GM18858 (cell line): ENCODE data around the gene ARTN.

ENCODE experiments used
- ATAC-seq: cut with Tn5 transposase; IDR thresholded peaks from one replicate; pipeline ENCODE4 v1.9.1; 2021; ENCODE audit not compliant: unreplicated experiment

Gene ARTN

DNA sequence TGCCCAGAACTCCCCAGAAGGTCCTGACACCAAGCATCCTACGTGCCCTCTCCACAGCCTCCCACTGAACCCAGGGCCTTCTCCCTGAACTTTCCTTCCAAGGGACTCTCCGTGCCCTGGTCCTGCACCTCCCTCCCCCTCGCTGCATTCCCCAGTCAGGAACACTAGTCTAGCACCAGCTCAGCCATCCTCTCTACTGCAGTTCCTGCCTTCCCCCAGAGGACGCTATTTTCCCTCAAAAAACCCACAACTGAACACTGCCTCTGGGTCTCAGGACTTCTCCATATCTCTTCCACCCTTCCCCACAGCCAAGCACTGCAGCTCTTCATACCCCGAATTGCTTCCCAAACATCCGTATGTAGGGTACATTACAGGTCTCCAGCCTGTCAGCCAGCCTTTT, 12.6 kb upstream of the ARTN start:
- ATAC-seq = no peak

DNA sequence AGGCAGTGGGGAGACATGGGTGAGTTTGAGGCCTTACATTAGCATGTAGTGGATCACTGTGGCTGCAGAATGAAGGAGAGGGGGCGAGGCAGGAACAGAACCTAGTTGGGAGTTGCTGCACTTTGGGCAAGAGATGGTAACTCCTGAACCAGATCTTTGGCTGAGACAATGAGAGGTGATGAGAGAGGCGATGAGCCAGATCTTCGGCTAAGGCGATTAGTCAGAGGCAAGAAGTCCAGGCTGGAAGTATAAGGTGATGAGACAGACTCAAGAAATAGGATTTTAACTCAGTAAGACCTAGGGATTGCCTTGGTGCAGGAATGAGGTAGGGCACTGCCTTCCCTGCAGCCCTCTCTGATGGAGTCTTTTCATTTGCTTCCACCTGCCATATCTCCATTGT, 9.1 kb upstream of the ARTN start:
- no peak for ATAC-seq

DNA sequence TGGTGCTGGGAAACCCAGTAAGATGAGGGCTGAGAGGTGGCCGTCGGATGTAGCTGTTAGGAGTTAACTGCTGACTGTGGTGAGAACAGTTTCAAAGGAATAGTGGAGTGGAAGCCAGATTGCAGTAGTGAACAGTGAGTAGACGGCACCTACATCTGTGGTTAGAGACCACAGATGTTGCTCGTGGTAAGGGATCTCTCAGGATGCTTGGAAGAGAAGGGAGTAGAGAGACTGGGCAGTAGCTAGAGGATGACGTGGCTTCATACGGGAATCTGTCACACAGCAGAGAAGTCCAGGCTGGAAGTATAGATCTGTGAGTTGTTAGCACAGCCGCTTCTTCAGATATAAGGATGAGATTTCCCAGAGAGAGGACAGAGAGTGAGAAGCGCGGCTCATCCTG, 7.8 kb upstream of the ARTN start:
- ATAC-seq = no peak

DNA sequence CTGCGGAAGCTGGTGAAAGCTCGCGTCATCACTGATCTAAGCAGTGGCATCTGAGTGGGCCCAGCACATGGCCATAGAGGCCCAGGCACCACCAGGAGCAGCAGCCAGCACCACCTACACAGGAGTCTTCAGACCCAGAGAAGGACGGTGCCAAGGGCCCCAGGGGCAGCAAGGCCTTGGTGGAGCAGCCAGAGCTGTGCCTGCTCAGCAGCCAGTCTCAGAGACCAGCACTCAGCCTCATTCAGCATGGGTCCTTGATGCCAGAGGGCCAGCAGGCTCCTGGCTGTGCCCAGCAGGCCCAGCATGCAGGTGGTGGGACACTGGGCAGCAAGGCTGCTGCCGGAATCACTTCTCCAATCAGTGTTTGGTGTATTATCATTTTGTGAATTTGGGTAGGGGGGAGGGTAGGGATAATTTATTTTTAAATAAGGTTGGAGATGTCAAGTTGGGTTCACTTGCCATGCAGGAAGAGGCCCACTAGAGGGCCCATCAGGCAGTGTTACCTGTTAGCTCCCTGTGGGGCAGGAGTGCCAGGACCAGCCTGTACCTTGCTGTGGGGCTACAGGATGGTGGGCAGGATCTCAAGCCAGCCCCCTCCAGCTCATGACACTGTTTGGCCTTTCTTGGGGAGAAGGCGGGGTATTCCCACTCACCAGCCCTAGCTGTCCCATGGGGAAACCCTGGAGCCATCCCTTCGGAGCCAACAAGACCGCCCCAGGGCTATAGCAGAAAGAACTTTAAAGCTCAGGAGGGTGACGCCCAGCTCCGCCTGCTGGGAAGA, 3.2 kb upstream of the ARTN start:
- ATAC-seq = no peak

DNA sequence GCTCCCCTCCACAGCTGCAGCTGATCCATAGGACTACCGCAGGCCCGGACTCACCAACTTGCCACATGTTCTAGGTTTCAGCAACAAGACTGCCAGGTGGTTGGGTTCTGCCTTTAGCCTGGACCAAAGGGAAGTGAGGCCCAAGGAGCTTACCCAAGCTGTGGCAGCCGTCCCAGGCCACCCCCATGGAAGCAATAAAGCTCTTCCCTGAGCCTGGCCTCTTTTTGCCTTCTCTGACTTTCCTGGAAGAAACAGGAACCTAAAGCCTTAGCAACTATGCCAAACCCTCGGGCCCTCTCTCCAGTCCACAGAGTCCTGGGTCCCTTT, 2.7 kb upstream of the ARTN start:
- no peak for ATAC-seq

DNA sequence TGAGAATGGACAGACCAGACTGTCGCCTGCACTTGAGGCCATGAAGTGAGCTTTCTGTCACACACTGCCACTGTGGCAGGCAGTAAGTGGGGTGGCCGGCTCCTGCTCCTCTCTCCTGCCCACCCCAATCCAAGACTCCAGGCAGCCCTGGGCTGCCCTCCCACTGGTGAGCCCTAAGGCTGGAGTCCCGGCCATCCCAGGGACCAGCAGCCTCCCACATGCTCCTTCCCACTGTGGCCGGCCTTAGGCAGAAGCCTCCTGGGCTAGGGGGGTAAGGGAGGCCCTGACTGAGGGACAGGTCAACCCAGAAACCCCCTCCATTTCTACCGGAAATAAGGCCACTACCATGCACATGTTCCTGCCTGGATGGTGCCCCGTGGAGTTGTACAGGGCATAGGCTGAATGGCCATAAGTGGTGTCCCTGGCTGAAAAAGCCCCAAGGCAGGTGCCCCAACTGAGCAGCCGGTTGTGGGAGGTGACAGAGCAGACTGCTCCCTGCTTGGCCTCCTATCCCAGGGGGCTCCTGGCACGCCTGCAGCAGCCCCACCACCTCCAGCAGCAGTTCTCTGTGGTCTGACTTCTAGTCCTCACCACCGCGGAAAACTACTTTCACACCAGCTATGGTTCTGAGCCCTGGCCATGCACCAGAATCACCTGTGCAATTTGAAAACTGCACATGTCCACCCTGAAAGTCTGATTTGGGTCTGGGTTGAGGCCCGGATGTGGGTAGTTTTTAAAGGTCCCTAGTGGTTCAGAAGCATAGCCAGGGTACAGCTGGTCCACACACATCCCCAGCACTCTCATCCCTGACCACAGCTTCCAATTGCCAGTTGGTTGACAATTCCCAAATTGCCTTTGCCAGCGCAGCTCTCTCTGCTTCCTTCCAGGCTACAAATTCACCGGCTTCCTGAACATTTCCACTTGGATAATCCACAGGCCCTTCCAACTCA, 1.6 kb upstream of the ARTN start:
- no peak for ATAC-seq

DNA sequence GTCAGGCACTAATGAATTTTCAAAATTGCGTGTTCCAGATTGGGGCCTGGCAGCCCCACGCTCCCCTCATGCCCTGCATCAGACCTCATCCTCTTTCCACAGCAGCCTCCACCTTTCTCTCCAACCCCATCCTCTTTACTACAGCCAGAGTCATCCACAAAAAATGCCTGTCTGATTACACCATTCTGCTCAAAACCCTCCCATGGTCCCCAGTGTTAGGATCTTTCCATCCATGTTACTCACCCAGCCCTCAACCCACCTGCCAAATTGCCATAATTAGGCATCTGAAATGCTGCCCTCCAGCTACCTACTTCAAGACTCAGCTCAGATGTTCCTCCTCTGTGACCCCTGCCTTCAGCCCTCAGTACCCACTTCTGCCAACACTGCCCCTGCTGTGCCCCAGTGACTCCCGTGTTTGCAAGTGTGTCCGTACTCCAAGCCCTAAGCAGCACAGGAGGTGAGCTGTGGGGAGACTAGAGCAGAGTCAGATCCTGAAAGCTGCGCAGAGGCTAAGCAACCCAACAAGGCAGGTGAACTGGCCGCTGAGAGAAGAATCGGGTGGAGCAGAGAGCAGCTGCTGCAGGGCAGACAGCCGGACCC, 715 bp upstream of the ARTN start:
- no peak for ATAC-seq

DNA sequence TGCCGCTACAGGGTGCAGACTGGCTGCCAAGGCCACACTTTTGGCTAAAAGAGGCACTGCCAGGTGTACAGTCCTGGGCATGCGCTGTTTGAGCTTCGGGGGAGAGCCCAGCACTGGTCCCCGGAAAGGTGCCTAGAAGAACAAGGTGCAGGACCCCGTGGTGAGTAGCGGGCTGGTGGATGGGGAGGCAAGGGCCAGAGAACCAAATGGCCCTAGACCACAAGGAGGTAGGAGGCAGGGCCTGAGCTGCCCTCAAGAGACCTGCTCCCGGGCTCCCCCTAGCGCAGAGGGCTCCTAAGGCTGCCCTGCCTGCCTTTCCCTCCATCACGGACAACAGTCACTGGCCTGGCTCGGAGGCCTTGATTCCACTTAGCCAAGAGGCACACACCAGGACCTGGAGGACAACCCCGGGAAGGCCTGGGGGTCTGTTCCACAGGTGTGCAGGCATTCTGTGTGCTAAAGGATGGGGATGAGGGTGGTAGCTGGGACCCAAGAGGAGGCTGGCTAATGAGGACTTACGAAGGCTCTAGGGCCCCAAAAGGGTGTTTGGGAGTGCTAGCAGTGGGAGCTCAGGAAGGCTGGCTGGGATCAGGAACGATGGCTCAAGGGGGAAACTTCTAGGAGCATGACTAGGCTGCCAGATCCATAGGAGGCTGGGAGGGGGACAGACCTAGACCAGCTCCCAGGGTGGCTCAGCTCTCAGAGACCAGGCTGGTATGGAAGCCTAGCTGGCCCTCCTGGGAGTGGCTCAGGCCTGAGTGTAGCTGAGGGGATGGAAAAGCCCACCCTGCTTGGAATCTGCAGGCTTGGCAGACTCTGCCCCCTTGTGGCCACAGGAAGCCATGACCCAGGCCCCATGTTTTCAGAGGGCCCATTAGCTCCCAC, 742 bp downstream of the ARTN start:
- ATAC-seq = no peak

DNA sequence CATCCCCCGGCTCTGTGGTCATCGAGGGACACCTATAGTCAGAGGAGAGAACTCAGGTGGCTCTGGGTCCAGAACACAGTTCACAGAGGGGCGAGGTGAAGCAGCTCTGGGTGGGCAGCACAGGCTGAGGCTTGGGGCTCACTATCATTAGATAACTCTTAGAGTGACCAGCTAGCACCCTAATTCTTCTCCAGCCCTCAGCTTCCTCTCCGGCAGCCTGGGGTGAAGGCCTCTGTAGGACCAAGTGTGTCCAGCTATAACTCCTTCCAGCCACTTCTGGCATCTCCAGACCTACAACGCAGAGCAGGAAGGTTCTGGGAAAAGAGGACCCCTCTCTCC, 1.4 kb downstream of the ARTN start:
- ATAC-seq = no peak

DNA sequence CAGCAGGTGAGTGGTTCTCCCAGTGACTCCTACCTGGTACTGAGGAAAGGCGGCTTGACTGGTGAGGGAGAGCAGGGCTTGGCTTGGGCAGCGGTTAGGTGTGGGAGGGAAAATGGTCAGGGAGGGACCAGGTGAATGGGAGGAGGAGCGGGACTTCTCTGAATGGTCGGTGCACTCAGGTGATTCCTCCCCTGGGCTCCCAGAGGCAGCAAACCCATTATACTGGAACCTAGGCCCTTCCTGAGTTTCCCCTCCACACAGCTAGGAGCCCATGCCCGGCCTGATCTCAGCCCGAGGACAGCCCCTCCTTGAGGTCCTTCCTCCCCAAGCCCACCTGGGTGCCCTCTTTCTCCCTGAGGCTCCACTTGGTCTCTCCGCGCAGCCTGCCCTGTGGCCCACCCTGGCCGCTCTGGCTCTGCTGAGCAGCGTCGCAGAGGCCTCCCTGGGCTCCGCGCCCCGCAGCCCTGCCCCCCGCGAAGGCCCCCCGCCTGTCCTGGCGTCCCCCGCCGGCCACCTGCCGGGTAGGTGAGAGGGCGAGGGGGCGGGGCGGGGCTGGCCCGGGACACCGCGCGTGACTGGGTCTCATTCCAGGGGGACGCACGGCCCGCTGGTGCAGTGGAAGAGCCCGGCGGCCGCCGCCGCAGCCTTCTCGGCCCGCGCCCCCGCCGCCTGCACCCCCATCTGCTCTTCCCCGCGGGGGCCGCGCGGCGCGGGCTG, 2.3 kb downstream of the ARTN start:
- no peak for ATAC-seq

DNA sequence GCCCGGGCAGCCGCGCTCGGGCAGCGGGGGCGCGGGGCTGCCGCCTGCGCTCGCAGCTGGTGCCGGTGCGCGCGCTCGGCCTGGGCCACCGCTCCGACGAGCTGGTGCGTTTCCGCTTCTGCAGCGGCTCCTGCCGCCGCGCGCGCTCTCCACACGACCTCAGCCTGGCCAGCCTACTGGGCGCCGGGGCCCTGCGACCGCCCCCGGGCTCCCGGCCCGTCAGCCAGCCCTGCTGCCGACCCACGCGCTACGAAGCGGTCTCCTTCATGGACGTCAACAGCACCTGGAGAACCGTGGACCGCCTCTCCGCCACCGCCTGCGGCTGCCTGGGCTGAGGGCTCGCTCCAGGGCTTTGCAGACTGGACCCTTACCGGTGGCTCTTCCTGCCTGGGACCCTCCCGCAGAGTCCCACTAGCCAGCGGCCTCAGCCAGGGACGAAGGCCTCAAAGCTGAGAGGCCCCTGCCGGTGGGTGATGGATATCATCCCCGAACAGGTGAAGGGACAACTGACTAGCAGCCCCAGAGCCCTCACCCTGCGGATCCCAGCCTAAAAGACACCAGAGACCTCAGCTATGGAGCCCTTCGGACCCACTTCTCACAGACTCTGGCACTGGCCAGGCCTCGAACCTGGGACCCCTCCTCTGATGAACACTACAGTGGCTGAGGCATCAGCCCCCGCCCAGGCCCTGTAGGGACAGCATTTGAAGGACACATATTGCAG, 3.0 kb downstream of the ARTN start:
- no peak for ATAC-seq

DNA sequence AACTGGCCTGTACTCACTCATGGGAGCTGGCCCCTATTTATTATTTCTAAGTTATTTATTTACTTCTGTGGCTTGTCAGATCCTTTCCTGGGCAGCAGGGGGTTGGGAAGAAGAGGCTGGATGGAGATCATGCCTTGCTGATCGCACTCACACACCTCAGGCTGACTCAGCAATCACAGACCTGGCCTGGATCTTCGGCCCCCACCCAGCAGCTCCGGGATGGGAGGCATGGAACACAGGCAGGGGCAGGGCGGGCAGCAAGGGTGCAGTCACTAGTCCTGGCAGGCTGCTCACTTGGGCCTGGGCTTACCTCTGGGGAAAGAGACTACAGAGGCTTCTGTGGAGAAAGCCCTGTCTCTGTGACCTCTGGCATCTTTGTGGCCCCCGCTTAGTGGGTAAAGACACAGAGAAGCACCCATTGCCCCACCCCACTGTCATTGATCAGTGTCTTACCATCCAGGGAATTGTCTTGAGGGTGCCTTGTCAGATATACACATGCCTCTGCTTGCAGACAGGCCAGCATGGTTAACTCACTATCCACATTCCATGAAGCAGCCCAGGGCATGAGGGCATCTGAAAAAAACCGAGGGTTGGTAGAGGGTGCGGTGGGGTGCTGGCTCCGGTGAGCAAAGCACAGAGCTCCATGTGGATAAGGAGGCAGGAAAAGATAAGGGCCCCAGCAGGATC, 3.7 kb downstream of the ARTN start:
- ATAC-seq = no peak

DNA sequence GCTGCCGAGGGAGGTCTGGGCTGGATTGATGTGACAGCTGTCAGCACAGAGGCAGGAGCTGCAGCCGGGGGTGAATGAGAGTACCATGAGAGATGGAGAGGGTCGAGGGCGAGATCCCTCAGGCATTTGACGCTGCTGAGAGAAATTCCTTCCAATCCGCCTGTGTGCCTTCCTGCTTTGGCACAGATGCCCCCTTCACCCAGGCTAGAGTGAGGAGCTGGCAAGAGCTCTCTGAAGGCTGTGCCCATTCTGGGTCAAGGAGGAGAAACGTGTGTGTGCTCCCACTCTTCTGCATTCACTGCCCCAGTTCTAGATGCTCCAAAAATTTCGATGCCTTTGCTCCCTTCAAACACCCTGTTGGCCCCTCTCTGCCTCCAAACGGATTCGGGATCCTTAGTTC, 4.8 kb downstream of the ARTN start:
- ATAC-seq = no peak

DNA sequence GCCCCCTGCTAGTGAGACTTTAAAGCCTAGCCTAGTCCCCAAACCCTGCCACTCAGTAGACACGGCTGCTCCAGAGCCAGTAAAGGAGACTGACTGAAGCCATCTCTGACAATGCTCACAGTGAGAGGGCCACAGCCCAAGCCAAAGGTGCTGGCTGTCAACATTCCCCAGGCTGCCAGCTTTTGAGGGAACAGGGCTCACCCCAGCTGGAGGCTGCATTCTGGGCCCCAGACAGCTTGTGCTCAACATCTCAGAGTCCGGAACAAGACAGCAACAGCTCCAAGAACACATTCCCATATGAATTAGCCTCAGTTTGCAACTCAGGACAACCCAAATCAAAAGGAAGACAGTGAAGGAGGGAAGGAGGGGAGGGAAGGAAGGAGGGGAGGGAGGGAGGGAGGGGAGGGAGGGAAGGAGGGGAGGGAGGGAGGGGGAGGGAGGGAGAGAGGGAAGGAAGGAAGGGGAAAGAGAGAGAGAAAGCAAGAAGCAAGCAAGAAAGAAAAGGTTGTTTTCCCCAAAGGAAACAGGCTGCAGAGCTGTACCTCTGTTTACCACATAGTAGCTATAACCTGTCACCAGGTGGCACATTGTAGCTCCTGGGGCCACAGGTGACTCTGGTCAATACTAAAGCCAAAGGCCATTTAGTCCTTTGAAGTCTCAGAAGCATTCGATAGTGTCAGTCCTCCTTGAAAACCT, 5.4 kb downstream of the ARTN start:
- no peak for ATAC-seq

DNA sequence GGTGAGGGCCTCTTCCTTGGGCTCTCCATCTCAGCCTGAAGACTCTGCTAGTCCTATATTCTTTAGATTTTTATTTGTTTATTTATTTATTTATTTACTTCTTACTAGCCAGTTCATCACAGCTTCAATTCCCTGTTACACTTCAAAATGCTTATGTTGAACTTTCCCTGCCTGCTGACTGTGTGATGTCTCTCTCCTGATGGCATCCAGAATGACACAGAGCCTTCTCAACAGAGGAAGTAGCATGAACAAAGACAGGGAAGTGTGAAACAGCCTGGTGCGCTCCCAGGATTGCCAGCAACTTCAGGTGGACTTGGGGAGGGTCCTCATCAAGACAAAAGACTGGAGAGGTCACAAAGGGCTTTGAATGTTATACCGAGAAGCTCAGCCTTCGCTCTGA, 8.8 kb downstream of the ARTN start:
- ATAC-seq = no peak

DNA sequence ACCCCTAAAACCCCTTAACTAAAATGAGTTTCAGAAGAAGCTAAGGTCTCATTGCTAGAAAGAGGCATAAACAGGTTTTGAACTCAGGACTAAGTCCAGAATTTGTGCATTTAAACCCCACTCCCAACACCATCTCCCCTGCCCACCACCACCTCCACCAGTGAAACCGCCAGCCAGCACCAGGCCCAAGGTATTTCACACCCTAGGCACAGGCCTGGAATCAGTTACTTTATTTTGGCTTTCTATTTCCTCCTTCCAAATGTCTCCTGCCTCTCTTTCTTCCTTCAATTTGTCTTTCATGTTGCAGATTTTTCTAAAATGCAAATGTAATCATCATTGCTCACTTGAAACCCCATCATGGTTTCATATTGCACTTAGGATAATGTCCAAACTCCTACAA, 11.3 kb downstream of the ARTN start:
- ATAC-seq = no peak

DNA sequence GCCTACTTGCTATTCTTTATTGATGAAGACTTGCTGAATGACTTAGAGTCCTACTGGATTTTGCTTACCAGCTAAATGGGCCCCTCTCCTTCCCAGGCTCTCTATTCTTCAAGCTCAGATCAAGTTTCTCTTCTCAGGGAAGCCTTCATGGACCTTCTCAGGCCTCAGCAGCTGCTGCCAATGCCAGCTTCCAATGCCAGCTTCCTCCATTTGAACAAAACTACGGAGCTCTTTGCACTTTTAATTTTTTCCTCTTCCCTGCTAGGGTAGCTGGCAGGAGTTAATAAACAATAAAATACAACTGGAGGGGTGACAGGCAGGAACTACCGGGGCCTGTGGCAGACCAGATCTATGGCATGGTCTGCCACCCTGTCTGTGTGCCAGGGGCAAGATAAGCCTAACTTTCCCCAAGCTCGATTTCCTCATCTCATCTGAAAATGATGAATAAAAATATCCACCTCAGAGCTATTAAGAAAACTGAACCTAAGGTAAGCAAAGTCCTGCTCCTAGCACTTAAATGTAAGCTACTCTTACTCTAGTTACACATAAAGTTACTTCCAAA, 12.2 kb downstream of the ARTN start:
- ATAC-seq = no peak
